GM23338 (cell line): ENCODE measurements around the gene RNF5. TPM values are rescaled to one million over a fixed set of nuclear protein-coding genes. Genes with fewer than 3 reads are reported as not detected.
A peak's percentile ranks its signal among the peaks of the same experiment; 100 is the strongest.

Experiments used
- ATAC-seq: fragments of 200-7000 bp; cut with Tn5 transposase; 3 replicates; pipeline ENCODE4 v1.9.1; 2020
- DNase-seq: peaks from one replicate; pipeline ENCODE4 v3.0.0-alpha.2; 2015; ENCODE audit warnings: low spot score
- H2AFZ ChIP-seq: fragments of 200-600 bp; sonication (generic); 2 replicates; pipeline ENCODE4 v1.8.0; 2016; ENCODE audit warnings: antibody characterized with exemption, mild to moderate bottlenecking, moderate library complexity
- H3F3A ChIP-seq: fragments of 200-600 bp; sonication (generic); replicated peaks from 2 replicates; pipeline ENCODE4 v1.8.0; 2017; ENCODE audit warnings: antibody characterized with exemption, mixed run types, low read depth
- H3K27ac ChIP-seq: fragments of 200-600 bp; sonication (generic); 2 replicates; pipeline ENCODE4 v1.6.1; 2016; ENCODE audit warnings: low read depth
- H3K27me3 ChIP-seq: fragments of 200-600 bp; sonication (generic); 2 replicates; pipeline ENCODE4 v1.8.0; 2016; ENCODE audit warnings: mild to moderate bottlenecking, mixed run types, moderate library complexity; ENCODE audit not compliant: insufficient read depth
- H3K36me3 ChIP-seq: fragments of 200-600 bp; sonication (generic); 2 replicates; pipeline ENCODE4 v1.8.0; 2016; ENCODE audit warnings: mild to moderate bottlenecking; ENCODE audit not compliant: insufficient read depth
- H3K4me1 ChIP-seq: fragments of 200-600 bp; sonication (generic); 2 replicates; pipeline ENCODE4 v1.8.0; 2016; ENCODE audit warnings: mild to moderate bottlenecking, moderate library complexity; ENCODE audit not compliant: insufficient read depth
- H3K4me2 ChIP-seq: fragments of 200-600 bp; sonication (generic); 2 replicates; pipeline ENCODE4 v1.7.1; 2017; ENCODE audit warnings: mixed run types
- H3K4me3 ChIP-seq: fragments of 200-600 bp; sonication (generic); 2 replicates; pipeline ENCODE4 v1.6.1; 2016; ENCODE audit warnings: mixed run types
- H3K79me2 ChIP-seq: fragments of 200-600 bp; sonication (generic); replicated peaks from 2 replicates; pipeline ENCODE4 v1.8.0; 2017; ENCODE audit warnings: mild to moderate bottlenecking; ENCODE audit not compliant: insufficient read depth
- H3K9me2 ChIP-seq: fragments of 200-600 bp; sonication (generic); 2 replicates; pipeline ENCODE4 v1.8.0; 2017; ENCODE audit not compliant: insufficient read depth
- H4K20me1 ChIP-seq: fragments of 200-600 bp; sonication (generic); replicated peaks from 2 replicates; pipeline ENCODE4 v1.8.0; 2017; ENCODE audit warnings: mild to moderate bottlenecking; ENCODE audit not compliant: insufficient read depth
- H3K27ac Mint-ChIP-seq: 2 replicates; pipeline ENCODE4 v1.8.0; 2020; ENCODE audit warnings: inconsistent platforms, mild to moderate bottlenecking, moderate library complexity, mixed read lengths
- H3K27me3 Mint-ChIP-seq: 3 replicates; pipeline ENCODE4 v1.8.0; 2022; ENCODE audit warnings: low read depth, mild to moderate bottlenecking, moderate library complexity, mixed read lengths, inconsistent platforms; ENCODE audit not compliant: insufficient read depth, poor library complexity
- H3K36me3 Mint-ChIP-seq: 3 replicates; pipeline ENCODE4 v1.8.0; 2021; ENCODE audit warnings: low read depth, mild to moderate bottlenecking, inconsistent platforms, moderate library complexity, mixed read lengths
- H3K4me1 Mint-ChIP-seq: 3 replicates; pipeline ENCODE4 v1.8.0; 2020; ENCODE audit warnings: mild to moderate bottlenecking, inconsistent platforms, mixed read lengths
- H3K4me3 Mint-ChIP-seq: 3 replicates; pipeline ENCODE4 v1.8.0; 2021; ENCODE audit warnings: moderate library complexity, mild to moderate bottlenecking, inconsistent platforms, mixed read lengths
- H3K9me3 Mint-ChIP-seq: 3 replicates; pipeline ENCODE4 v1.8.0; 2020; ENCODE audit warnings: moderate library complexity, mild to moderate bottlenecking, inconsistent platforms, mixed read lengths
- EZH2 ChIP-seq: fragments of 200-600 bp; sonication (generic); IDR thresholded peaks from one replicate; pipeline ENCODE4 v1.8.0; 2017; ENCODE audit warnings: antibody characterized with exemption, mild to moderate bottlenecking, low read depth; ENCODE audit not compliant: unreplicated experiment
- EZH2phosphoT487 ChIP-seq: fragments of 200-600 bp; sonication (generic); IDR thresholded peaks from one replicate; pipeline ENCODE4 v1.8.1; 2018; ENCODE audit warnings: antibody characterized with exemption; ENCODE audit not compliant: unreplicated experiment
- JUNB ChIP-seq: IDR thresholded peaks from one replicate; pipeline ENCODE4 v1.6.1; 2016; ENCODE audit warnings: antibody characterized with exemption; ENCODE audit not compliant: unreplicated experiment
- NANOG ChIP-seq: IDR thresholded peaks from 2 replicates; pipeline ENCODE4 v1.6.1; 2016; ENCODE audit warnings: antibody characterized with exemption, borderline replicate concordance
- STAT1 ChIP-seq: IDR thresholded peaks from one replicate; pipeline ENCODE4 v1.6.1; 2016; ENCODE audit warnings: antibody characterized with exemption; ENCODE audit not compliant: unreplicated experiment
- ZNF331 ChIP-seq: fragments of 250-450 bp; sonication (Bioruptor Pico); IDR thresholded peaks from 2 replicates; pipeline ENCODE4 v1.5.0; 2020; ENCODE audit warnings: low read depth, mild to moderate bottlenecking, moderate library complexity
- polyA plus RNA-seq: library from polyadenylated mRNA; unstranded; fragments of >200 nt; fragmentation: Nextera tagmentation; extraction: Ambion mirVana; gene quantifications from 2 replicates; pipeline ENCODE4 v1.2.1, GENCODE V29; 2016
- total RNA-seq: library from RNA; depleted of rRNA; stranded (reverse); fragments of >200 nt; shearing (Covaris generic); gene quantifications from 2 replicates; pipeline ENCODE4 v1.2.3, GENCODE V29; 2014
- TF ChIP-seq, protein P1 (sequence below), 2 experiments: fragments of 200-600 bp in 1 of 2; sonication (generic) in 1 of 2; conservative IDR thresholded peaks; 2 replicates each; pipeline versions ENCODE4 v1.5.1 to v1.6.1; 2016 to 2017; ENCODE audit warnings: antibody characterized with exemption in 2 of 2, low read depth in 2 of 2, mild to moderate bottlenecking in 2 of 2, moderate library complexity in 1 of 2
- TF ChIP-seq, protein P2 (sequence below): fragments of 250-450 bp; sonication (Bioruptor Pico); IDR thresholded peaks from 2 replicates; pipeline ENCODE4 v1.5.0; 2020; ENCODE audit warnings: mild to moderate bottlenecking, moderate library complexity

RNF5 gene
- total and polyA plus RNA-seq, 2 experiments from 2014 or later = 119 to 164 TPM

GRCh38 chr6:32189069-32189741, 11.0 kb downstream of the RNF5 start (continued):
- TF ChIP-seq, protein P1, sequence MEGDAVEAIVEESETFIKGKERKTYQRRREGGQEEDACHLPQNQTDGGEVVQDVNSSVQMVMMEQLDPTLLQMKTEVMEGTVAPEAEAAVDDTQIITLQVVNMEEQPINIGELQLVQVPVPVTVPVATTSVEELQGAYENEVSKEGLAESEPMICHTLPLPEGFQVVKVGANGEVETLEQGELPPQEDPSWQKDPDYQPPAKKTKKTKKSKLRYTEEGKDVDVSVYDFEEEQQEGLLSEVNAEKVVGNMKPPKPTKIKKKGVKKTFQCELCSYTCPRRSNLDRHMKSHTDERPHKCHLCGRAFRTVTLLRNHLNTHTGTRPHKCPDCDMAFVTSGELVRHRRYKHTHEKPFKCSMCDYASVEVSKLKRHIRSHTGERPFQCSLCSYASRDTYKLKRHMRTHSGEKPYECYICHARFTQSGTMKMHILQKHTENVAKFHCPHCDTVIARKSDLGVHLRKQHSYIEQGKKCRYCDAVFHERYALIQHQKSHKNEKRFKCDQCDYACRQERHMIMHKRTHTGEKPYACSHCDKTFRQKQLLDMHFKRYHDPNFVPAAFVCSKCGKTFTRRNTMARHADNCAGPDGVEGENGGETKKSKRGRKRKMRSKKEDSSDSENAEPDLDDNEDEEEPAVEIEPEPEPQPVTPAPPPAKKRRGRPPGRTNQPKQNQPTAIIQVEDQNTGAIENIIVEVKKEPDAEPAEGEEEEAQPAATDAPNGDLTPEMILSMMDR (conservative IDR thresholded peaks at IDR 0.05; ENCODE audit: low read depth in 2 of 2) = no peak
- no peak for TF ChIP-seq EZH2

DNA sequence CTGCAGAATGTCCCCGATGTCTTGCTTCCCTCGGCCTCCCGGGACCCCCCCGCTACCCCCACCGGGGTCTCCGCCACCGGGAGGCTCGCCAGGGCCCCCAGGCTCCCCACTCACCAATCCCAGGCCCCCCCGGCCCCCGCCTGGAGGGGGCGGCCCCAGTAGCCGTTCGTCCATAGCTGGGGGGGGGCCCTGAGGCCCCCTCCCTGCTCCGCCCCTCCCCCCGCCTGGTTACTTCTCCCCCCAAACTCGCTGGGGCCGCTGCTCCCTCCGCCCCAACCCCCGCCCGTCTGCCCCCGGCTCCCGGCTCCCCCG, 11.5 kb downstream of the RNF5 start:
- peaks cover 63% of the 10 kb centered on the region for H3K4me1 Mint-ChIP-seq
- H3K36me3 Mint-ChIP-seq = peaks cover 37% of the 10 kb centered on the region
- Histone ChIP-seq H3K4me1 (peaks cover 46% of the 10 kb centered on the region), H3K27ac (0 out of 2 replicates have a peak overlapping the region, but pooled peaks have one; percentile 19), H2AFZ (no peak overlapping the region), H3K36me3 (peaks cover 3% of the 10 kb centered on the region; the same call in 1 of the 2 replicates), H3K79me2 (peaks cover 12% of the 10 kb centered on the region), H3F3A (peaks cover 22% of the 10 kb centered on the region), H3K9me2 (no peaks in the 10 kb centered on the region), H3K4me2 (peak overlapping the region; percentile 89), H3K27me3 (no peaks in the 10 kb centered on the region), H3K4me3 (peak overlapping the region; percentile 66), H4K20me1 (no peaks in the 10 kb centered on the region)
- no peak for ATAC-seq
- no peak for DNase-seq
- peaks cover 27% of the 10 kb centered on the region for H3K27me3 Mint-ChIP-seq
- TF ChIP-seq JUNB (no peak), ZNF331 (no peak), EZH2phosphoT487 (no peak), NANOG (no peak), EZH2 (no peak), STAT1 (no peak)
- TF ChIP-seq, protein P1 (conservative IDR thresholded peaks at IDR 0.05; ENCODE audit: low read depth in 2 of 2) = no peak
- TF ChIP-seq, protein P2, sequence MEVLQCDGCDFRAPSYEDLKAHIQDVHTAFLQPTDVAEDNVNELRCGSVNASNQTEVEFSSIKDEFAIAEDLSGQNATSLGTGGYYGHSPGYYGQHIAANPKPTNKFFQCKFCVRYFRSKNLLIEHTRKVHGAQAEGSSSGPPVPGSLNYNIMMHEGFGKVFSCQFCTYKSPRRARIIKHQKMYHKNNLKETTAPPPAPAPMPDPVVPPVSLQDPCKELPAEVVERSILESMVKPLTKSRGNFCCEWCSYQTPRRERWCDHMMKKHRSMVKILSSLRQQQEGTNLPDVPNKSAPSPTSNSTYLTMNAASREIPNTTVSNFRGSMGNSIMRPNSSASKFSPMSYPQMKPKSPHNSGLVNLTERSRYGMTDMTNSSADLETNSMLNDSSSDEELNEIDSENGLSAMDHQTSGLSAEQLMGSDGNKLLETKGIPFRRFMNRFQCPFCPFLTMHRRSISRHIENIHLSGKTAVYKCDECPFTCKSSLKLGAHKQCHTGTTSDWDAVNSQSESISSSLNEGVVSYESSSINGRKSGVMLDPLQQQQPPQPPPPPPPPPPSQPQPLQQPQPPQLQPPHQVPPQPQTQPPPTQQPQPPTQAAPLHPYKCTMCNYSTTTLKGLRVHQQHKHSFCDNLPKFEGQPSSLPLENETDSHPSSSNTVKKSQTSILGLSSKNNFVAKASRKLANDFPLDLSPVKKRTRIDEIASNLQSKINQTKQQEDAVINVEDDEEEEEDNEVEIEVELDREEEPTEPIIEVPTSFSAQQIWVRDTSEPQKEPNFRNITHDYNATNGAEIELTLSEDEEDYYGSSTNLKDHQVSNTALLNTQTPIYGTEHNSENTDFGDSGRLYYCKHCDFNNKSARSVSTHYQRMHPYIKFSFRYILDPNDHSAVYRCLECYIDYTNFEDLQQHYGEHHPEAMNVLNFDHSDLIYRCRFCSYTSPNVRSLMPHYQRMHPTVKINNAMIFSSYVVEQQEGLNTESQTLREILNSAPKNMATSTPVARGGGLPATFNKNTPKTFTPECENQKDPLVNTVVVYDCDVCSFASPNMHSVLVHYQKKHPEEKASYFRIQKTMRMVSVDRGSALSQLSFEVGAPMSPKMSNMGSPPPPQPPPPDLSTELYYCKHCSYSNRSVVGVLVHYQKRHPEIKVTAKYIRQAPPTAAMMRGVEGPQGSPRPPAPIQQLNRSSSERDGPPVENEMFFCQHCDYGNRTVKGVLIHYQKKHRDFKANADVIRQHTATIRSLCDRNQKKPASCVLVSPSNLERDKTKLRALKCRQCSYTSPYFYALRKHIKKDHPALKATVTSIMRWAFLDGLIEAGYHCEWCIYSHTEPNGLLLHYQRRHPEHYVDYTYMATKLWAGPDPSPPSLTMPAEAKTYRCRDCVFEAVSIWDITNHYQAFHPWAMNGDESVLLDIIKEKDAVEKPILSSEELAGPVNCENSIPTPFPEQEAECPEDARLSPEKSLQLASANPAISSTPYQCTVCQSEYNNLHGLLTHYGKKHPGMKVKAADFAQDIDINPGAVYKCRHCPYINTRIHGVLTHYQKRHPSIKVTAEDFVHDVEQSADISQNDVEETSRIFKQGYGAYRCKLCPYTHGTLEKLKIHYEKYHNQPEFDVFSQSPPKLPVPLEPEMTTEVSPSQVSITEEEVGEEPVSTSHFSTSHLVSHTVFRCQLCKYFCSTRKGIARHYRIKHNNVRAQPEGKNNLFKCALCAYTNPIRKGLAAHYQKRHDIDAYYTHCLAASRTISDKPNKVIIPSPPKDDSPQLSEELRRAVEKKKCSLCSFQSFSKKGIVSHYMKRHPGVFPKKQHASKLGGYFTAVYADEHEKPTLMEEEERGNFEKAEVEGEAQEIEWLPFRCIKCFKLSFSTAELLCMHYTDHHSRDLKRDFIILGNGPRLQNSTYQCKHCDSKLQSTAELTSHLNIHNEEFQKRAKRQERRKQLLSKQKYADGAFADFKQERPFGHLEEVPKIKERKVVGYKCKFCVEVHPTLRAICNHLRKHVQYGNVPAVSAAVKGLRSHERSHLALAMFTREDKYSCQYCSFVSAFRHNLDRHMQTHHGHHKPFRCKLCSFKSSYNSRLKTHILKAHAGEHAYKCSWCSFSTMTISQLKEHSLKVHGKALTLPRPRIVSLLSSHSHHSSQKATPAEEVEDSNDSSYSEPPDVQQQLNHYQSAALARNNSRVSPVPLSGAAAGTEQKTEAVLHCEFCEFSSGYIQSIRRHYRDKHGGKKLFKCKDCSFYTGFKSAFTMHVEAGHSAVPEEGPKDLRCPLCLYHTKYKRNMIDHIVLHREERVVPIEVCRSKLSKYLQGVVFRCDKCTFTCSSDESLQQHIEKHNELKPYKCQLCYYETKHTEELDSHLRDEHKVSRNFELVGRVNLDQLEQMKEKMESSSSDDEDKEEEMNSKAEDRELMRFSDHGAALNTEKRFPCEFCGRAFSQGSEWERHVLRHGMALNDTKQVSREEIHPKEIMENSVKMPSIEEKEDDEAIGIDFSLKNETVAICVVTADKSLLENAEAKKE (CRISPR knock-in tag) = no peak
- peak overlapping the region; percentile 89 for H3K4me3 Mint-ChIP-seq
- peak overlapping the region; percentile 95 for H3K27ac Mint-ChIP-seq
- no peaks in the 10 kb centered on the region; the same call in 2 of the 3 replicates for H3K9me3 Mint-ChIP-seq
